HG03135 (cell line): ENCODE measurements around the gene SLC47A1.
"Not testable (repeated sequence)": the region's sequence is repeated elsewhere in the genome, so short reads cannot be mapped to it uniquely, and the experiment has no call there.

Source experiments
- ATAC-seq: cut with Tn5 transposase; IDR thresholded peaks from one replicate; pipeline ENCODE4 v1.9.1; 2021; ENCODE audit warnings: mild to moderate bottlenecking, moderate library complexity; ENCODE audit not compliant: unreplicated experiment

The SLC47A1 gene

DNA sequence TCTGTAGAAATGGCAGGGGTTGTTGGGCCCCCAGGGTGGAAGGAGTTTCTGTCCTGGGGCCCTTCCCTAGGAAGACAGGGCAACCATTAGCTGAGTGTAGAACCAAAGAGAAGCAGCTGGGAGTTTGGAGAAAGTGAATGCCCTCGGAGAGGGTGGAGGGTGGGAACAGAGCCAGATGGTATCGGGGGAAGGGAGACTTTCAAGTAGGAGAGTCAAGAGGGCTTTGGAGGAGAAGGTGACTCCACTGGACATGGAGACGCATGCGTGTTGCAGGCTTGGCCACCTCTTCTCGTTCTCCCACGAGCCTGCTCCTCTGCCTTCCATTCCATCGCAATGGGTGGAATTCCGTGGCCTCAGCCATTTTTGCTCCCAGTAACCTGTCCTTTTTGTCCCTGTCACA, 19.4 kb downstream of the SLC47A1 start:
- ATAC-seq: no peak

- no peak for ATAC-seq
Measured at GRCh38 chr17:19554393-19554792, 20.7 kb downstream of the SLC47A1 start.

DNA sequence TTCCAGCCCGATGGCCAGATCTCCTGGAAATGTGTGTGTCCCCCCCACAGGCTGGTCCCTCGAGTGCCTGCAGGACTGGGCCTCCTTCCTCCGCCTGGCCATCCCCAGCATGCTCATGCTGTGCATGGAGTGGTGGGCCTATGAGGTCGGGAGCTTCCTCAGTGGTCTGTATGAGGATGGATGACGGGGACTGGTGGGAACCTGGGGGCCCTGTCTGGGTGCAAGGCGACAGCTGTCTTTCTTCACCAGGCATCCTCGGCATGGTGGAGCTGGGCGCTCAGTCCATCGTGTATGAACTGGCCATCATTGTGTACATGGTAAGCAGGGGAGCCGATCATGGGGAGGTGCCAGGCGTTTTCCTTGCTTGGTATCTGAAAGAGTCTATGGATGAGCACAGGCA, 22.1 kb downstream of the SLC47A1 start:
- ATAC-seq: no peak

GRCh38 chr17:19558946-19559345, 25.3 kb downstream of the SLC47A1 start:
- no peak for ATAC-seq

- no peak for ATAC-seq
Measured at GRCh38 chr17:19561697-19562318, 28.2 kb downstream of the SLC47A1 start.

DNA sequence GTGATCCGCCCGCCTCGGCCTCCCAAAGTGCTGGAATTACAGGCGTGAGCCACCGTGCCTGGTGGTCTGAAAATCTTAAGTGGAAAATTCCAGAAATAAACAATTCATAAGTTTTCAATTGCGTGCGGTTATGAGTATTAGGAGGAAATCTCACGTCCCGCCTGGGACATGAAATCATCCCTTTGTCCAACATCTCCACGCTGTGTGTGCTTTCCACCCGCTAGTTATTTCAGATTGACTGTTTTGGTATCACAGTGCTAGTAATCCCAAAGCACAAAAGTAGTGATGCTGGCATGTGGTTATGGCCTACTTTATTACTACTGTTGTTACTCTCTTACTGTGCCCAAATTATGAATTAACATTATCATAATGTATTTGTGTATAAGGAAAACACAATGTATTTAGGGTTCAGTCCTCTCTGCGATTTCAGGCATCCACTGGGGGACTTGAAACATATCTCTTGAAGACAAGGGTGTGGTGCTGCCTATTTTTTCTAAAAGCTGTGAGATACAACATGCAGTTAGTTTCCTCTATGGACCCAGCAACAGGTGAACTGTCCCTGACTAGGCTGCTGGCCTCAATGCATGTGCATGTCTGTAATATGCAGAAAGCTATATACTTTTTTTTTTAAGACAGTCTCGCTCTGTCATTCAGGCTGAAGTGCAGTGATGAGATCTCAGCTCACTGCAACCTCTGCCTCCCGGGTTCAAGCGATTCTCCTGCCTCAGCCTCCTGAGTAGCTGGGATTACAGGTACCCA, 32.3 kb downstream of the SLC47A1 start:
- ATAC-seq: no peak

- ATAC-seq: no peak
Measured at GRCh38 chr17:19567216-19568015, 33.8 kb downstream of the SLC47A1 start.

DNA sequence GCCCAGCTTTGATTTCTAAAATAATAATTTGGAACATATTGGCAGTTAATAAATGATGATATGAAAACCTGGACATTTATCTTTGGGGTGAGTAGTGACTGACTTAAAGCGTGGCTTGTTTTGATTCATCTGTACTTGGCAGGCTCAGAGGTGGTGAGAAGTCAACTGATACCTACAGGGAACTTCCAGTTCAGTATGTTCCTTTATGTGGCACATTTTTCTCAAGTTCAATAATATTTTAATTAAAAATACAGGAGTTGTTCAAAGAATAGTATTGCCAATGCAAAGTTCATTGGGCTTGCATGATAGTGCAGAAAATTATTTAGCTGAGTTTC, 34.3 kb downstream of the SLC47A1 start:
- ATAC-seq: no peak

GRCh38 chr17:19569785-19570543, 36.3 kb downstream of the SLC47A1 start:
- ATAC-seq: no peak

GRCh38 chr17:19570544-19571062, 36.9 kb downstream of the SLC47A1 start:
- ATAC-seq: no peak

- no peak for ATAC-seq
Measured at GRCh38 chr17:19573075-19573474, 39.4 kb downstream of the SLC47A1 start.

DNA sequence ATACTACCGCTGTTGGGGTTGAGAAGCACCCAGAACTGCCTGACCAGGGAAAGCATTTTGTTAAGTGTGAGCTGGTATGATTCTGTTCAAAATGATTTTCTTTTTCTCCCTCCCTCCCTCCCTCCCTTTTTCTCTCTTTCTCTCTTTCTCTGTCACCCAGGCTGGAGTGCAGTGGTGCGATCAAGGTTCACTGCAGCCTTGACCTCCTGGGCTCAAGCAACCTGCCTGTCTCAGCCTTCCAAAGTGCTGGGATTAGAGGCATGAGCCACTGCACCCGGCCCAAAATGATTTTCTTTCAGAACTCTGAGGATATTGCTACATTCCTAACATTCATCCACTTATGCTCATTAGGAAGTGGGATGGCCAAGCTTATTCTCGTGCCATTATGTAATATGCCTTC, 41.3 kb downstream of the SLC47A1 start:
- no peak for ATAC-seq

GRCh38 chr17:19578545-19578944, 44.9 kb downstream of the SLC47A1 start:
- ATAC-seq: no peak

DNA sequence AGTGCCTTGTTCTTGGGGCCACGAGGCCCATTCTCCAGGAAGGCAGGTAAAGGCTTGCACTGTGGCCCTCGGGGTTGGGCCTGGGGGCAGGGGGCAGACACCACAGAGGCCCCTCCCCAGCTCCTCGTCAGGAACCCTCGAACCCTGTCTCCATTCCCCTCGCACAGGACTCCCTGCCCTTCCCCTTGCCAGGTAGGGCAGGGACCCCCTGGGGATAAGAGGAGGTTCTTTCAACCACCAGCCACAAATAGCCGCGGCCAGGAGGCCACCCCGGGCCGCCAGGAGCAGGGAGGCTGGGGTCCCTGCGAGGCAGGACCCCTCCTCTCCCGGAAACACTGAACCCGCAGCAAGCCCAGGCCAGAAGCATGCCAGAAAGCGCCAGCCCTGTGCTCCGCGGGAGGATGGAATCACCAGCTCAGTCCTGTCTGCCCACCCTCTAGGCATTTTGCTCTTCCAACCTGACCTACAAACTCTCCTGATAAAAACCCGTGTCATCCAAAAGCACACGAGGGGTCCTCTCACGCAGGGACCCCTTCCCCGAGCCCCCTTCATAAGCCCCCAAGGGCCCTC, 45.6 kb downstream of the SLC47A1 start:
- ATAC-seq: no peak

DNA sequence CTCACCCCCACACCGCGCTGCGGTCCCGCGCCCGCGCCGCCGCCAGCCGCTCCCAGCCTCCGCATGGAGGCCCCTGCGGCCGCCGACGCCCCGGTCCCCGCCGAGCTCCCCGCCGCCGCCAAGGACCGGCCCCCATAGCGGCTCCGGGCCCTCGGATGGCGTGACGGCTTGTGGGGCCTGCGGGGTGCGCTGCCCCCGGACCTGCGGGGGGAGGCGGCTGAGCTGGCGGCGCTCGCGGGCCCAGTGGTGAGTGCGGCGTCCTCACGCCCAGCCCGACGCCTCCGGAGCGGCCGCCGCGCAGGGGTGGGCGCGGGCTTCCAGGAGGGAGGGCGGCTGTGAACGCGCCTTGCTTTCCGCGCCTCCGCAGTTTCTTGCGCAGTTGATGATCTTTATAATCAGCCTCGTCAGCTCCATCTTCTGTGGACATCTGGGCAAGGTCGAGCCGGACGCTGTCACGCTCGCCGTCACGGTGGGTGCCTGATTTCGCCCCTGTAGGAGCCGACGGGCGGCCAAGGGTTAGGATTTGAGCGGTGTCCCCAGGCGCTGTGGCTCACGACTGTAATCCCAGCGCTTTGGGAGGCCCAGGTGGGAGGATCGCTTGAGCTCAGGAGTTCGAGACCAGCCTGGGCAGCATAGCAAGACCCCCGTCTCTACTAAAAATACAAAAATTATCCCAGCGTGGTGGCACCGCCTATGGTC, 46.4 kb downstream of the SLC47A1 start:
- no peak for ATAC-seq

- ATAC-seq: not testable (repeated sequence)
Measured at GRCh38 chr17:19580566-19580920, 46.9 kb downstream of the SLC47A1 start.

- ATAC-seq: not testable (repeated sequence)
Measured at GRCh38 chr17:19582152-19582551, 48.5 kb downstream of the SLC47A1 start.

DNA sequence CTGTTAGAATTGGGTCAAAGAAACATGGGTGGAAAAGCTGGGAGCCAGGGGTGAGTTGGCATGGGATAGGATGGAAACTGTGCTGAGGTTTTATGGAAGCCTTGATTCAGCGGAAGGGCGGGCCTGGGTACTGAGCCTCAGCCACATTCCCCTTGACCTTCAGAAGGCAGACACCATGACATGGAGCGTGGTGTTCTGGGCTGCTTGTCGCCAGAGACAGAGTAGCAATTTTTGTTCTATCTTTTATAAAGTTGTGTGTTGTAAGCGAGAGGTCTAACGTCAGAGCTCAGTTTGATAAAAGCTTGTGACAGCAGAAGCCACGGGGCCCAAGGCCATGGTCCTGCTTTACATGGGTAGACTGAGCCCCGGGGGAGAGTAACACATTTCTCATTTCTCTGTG, 50.2 kb downstream of the SLC47A1 start:
- ATAC-seq: no peak

- ATAC-seq: no peak
Measured at GRCh38 chr17:19590451-19590850, 56.8 kb downstream of the SLC47A1 start.

- ATAC-seq: no peak
Measured at GRCh38 chr17:19590912-19591551, 57.4 kb downstream of the SLC47A1 start.
